GM13976 (cell line): ENCODE measurements around the gene OTOGL.

ENCODE experiments used
- DNase-seq: peaks from one replicate; pipeline ENCODE4 v3.0.0; 2012; ENCODE audit warnings: low spot score
- in situ Hi-C: fragments of 300-500 bp; cut with MboI; formaldehyde crosslinking; loops from one replicate; pipeline ENCODE4 v1.12.0; 2022; ENCODE audit warnings: low sequenced_read_pairs, mixed read lengths, inconsistent platforms; ENCODE audit not compliant: unreplicated experiment
- TF ChIP-seq, protein P1 (sequence below): IDR thresholded peaks from 2 replicates; pipeline ENCODE4 v1.5.1; 2012; ENCODE audit warnings: borderline replicate concordance, mild to moderate bottlenecking; ENCODE audit not compliant: insufficient read depth; ENCODE audit errors: extremely low read depth, missing control alignments, control extremely low read depth

Gene OTOGL, protein sequence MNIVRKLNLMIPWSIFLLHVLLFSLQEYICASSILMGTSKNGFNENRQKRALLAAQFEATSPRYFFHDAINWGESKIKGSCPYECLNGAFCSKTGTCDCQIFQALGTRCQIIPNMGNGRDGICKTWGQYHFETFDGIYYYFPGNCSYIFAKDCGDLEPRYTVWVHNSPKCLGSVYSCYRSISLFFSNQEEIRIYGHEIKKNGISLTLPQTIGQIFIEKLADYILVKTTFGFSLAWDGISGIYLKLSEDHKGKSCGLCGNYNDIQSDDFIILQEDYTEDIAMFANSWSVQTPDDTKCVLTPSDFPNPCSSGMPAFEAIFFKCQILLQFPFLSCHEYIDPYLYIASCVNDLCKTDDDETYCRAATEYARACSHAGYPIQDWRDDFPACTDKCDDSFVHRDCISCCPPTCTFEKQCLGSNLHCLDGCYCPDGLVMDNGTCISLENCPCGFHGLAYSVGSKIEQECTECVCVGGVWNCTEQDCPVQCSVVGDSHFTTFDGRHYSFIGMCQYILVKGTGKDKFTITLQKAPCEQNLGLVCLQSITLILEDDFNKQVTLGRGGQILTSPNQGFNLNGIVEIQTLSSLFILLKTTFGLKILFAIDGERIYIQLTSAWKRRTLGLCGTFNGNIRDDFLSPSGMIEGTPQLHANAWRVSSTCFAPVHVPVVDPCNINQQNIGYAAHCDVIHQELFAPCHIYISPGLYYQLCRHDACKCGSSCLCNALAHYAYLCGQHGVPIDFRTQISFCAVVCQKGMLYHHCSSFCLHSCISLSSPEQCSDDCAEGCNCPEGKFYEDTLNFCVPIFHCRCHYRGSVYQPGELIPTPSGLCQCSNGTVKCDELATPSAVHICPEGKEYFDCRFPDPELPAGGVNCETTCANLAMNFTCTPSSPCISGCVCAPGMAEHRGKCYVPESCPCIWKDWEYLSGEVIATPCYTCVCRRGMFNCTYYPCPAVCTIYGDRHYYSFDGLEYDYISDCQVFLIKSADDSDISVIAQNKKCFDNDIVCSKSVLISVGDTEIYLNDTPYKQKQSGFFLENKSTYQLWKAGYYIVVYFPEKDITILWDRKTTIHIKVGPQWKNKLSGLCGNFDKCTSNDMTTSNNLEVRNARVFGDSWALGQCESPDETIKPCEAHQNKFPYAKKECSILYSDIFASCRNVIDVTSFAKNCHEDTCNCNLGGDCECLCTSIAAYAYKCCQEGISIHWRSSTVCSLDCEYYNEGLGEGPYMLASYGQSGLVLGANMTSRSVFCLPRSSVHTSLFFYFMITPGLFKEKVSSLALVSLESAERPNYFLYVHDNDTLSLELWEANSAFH (N-terminal part only)

GRCh38 chr12:80099259-80099658, at the start of gene OTOGL:
OTOGL (plus strand) TSS chr12:80099537; CDS start chr12:80209432, 109,895 bp downstream.
- TF ChIP-seq, protein P1, sequence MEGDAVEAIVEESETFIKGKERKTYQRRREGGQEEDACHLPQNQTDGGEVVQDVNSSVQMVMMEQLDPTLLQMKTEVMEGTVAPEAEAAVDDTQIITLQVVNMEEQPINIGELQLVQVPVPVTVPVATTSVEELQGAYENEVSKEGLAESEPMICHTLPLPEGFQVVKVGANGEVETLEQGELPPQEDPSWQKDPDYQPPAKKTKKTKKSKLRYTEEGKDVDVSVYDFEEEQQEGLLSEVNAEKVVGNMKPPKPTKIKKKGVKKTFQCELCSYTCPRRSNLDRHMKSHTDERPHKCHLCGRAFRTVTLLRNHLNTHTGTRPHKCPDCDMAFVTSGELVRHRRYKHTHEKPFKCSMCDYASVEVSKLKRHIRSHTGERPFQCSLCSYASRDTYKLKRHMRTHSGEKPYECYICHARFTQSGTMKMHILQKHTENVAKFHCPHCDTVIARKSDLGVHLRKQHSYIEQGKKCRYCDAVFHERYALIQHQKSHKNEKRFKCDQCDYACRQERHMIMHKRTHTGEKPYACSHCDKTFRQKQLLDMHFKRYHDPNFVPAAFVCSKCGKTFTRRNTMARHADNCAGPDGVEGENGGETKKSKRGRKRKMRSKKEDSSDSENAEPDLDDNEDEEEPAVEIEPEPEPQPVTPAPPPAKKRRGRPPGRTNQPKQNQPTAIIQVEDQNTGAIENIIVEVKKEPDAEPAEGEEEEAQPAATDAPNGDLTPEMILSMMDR = no peak
- in situ Hi-C loops = no loop called here
- no peak for DNase-seq

GRCh38 chr12:80050236-80050635, 49.1 kb upstream of the OTOGL start:
- DNase-seq = no peak
- TF ChIP-seq, protein P1 = no peak
- in situ Hi-C loops = no loop called here

GRCh38 chr12:80053051-80053790, 46.1 kb upstream of the OTOGL start:
- in situ Hi-C loops = no loop called here
- TF ChIP-seq, protein P1 = no peak
- DNase-seq = no peak

GRCh38 chr12:80056232-80056631, 43.1 kb upstream of the OTOGL start:
- DNase-seq = no peak
- in situ Hi-C loops = no loop called here
- TF ChIP-seq, protein P1 = no peak

GRCh38 chr12:80056845-80057244, 42.5 kb upstream of the OTOGL start:
- no peak for DNase-seq
- in situ Hi-C loops = no loop called here
- TF ChIP-seq, protein P1 = no peak
